HCT116 (cell line): ENCODE data around the gene CEACAM18.

Source experiments
- CEBPB ChIP-seq: IDR thresholded peaks from 2 replicates; pipeline ENCODE4 v1.6.1; 2012; ENCODE audit warnings: low read depth
- EZH2phosphoT487 ChIP-seq: fragments of 200-600 bp; IDR thresholded peaks from 2 replicates; pipeline ENCODE4 v1.6.1; 2018; ENCODE audit warnings: antibody characterized with exemption, borderline replicate concordance
- TCF7L2 ChIP-seq: IDR thresholded peaks from 2 replicates; pipeline ENCODE4 v1.7.0; 2011; ENCODE audit warnings: borderline replicate concordance, inconsistent platforms; ENCODE audit not compliant: insufficient read depth, insufficient read length; ENCODE audit errors: extremely low read depth

GRCh38 chr19:51507192-51507591 lies 28.9 kb downstream of the CEACAM18 start:
- TF ChIP-seq CEBPB (no peak), EZH2phosphoT487 (no peak), TCF7L2 (no peak)
